Upper lobe of left lung (tissue), 4 donors: ENCODE data around the gene CENPV.
"Not testable (repeated sequence)": the region's sequence is repeated elsewhere in the genome, so short reads cannot be mapped to it uniquely, and the experiment has no call there.

Source experiments
- EP300 ChIP-seq, 4 donors: sonication (generic); formaldehyde crosslinking; IDR thresholded peaks; one replicate each; pipeline ENCODE4 v1.5.1; 2017; ENCODE audit warnings: antibody characterized with exemption in 4 of 4, control low read depth in 2 of 4
- POLR2A ChIP-seq, 4 donors: fragments of 450-650 bp; IDR thresholded peaks; one replicate each; pipeline ENCODE4 v1.5.1; 2016 to 2017; ENCODE audit warnings: antibody characterized with exemption in 4 of 4, mild to moderate bottlenecking in 2 of 4
- POLR2AphosphoS5 ChIP-seq, 2 donors: sonication (generic); formaldehyde crosslinking; IDR thresholded peaks; one replicate each; pipeline ENCODE4 v1.5.1; 2017; ENCODE audit warnings: antibody characterized with exemption in 2 of 2
- TF ChIP-seq, protein P1 (sequence below), 6 experiments: fragments of 450-650 bp in 4 of 6; fragments of 200-600 bp in 2 of 6; sonication (generic) in 2 of 6; IDR thresholded peaks; one replicate each; pipeline ENCODE4 v1.5.1; 2016 to 2019; ENCODE audit warnings: antibody characterized with exemption in 6 of 6

DNA sequence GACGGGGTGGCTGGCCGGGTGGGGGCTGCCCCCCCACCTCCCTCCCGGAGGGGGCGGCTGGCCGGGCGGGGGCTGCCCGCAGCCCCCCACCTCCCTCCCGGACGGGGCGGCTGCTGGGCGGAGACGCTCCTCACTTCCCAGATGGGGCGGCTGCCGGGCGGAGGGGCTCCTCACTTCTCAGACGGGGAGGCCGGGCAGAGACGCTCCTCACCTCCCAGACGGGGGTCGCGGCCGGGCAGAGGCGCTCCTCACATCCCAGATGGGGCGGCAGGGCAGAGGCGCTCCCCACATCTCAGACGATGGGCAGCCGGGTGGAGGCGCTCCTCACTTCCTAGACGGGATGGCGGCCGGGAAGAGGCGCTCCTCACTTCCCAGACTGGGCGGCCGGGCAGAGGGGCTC, 41.2 kb downstream of the CENPV start:
- TF ChIP-seq, protein P1, sequence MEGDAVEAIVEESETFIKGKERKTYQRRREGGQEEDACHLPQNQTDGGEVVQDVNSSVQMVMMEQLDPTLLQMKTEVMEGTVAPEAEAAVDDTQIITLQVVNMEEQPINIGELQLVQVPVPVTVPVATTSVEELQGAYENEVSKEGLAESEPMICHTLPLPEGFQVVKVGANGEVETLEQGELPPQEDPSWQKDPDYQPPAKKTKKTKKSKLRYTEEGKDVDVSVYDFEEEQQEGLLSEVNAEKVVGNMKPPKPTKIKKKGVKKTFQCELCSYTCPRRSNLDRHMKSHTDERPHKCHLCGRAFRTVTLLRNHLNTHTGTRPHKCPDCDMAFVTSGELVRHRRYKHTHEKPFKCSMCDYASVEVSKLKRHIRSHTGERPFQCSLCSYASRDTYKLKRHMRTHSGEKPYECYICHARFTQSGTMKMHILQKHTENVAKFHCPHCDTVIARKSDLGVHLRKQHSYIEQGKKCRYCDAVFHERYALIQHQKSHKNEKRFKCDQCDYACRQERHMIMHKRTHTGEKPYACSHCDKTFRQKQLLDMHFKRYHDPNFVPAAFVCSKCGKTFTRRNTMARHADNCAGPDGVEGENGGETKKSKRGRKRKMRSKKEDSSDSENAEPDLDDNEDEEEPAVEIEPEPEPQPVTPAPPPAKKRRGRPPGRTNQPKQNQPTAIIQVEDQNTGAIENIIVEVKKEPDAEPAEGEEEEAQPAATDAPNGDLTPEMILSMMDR (IDR thresholded peaks at IDR 0.05): not testable (repeated sequence)
- TF ChIP-seq POLR2A, POLR2AphosphoS5, EP300 (IDR thresholded peaks at IDR 0.05): not testable (repeated sequence)
